OCI-LY3 (cell line): ENCODE results near the gene RNF217.

Experiments used
- H2AFZ ChIP-seq: fragments of 200-600, 300-600 bp; shearing (Covaris generic); 2 replicates; pipeline ENCODE4 v1.6.0; 2014; ENCODE audit warnings: antibody characterized with exemption, low read depth, low read length
- H3K27ac ChIP-seq: fragments of 200-600, 300-600 bp; sonication (generic); 2 replicates; pipeline ENCODE4 v1.5.1; 2014; ENCODE audit warnings: mild to moderate bottlenecking, low read length, moderate library complexity, mixed read lengths
- H3K27me3 ChIP-seq: fragments of 200-600, 300-600 bp; sonication (generic); 2 replicates; pipeline ENCODE4 v1.6.1; 2014; ENCODE audit warnings: low read depth, low read length, mixed read lengths
- H3K36me3 ChIP-seq: fragments of 200-600, 300-600 bp; sonication (generic); replicated peaks from 2 replicates; pipeline ENCODE3; 2014; ENCODE audit warnings: low read depth, low read length, mixed read lengths
- H3K4me1 ChIP-seq: fragments of 300-600, 200-600 bp; sonication (generic); 2 replicates; pipeline ENCODE4 v1.6.1; 2014; ENCODE audit warnings: low read length, mixed read lengths
- H3K4me2 ChIP-seq: fragments of 200-600, 300-600 bp; sonication (generic); 2 replicates; pipeline ENCODE4 v1.6.1; 2014; ENCODE audit warnings: low read length, mixed read lengths
- H3K4me3 ChIP-seq: fragments of 300-600, 200-600 bp; sonication (generic); 2 replicates; pipeline ENCODE4 v1.5.1; 2014; ENCODE audit warnings: antibody characterized with exemption, mild to moderate bottlenecking, low read length, moderate library complexity
- H3K79me2 ChIP-seq: fragments of 300-600, 200-600 bp; shearing (Covaris generic); 2 replicates; pipeline ENCODE4 v1.6.1; 2014; ENCODE audit warnings: mild to moderate bottlenecking, low read length, mixed read lengths
- H3K9ac ChIP-seq: fragments of 300-600, 200-600 bp; shearing (Covaris generic); 2 replicates; pipeline ENCODE4 v1.6.0; 2014; ENCODE audit warnings: mild to moderate bottlenecking, low read length, moderate library complexity
- H3K9me3 ChIP-seq: fragments of 200-600, 300-600 bp; shearing (Covaris generic); 2 replicates; pipeline ENCODE4 v1.6.1; 2014; ENCODE audit warnings: low read length, mixed read lengths; ENCODE audit not compliant: insufficient read depth
- H4K20me1 ChIP-seq: fragments of 200-600, 300-600 bp; sonication (generic); 2 replicates; pipeline ENCODE4 v1.6.1; 2016; ENCODE audit warnings: low read length, mixed read lengths; ENCODE audit not compliant: insufficient read depth
- EZH2phosphoT487 ChIP-seq: fragments of 200-600 bp; shearing (Covaris generic); IDR thresholded peaks from 2 replicates; pipeline ENCODE4 v1.6.1; 2018; ENCODE audit warnings: antibody characterized with exemption, mixed run types, low read depth
- TF ChIP-seq, protein P1 (sequence below): fragments of 200-600, 300-600 bp; sonication (generic); IDR thresholded peaks from 2 replicates; pipeline ENCODE4 v1.5.1; 2014; ENCODE audit warnings: antibody characterized with exemption, low read length, low read depth

RNF217 gene

DNA sequence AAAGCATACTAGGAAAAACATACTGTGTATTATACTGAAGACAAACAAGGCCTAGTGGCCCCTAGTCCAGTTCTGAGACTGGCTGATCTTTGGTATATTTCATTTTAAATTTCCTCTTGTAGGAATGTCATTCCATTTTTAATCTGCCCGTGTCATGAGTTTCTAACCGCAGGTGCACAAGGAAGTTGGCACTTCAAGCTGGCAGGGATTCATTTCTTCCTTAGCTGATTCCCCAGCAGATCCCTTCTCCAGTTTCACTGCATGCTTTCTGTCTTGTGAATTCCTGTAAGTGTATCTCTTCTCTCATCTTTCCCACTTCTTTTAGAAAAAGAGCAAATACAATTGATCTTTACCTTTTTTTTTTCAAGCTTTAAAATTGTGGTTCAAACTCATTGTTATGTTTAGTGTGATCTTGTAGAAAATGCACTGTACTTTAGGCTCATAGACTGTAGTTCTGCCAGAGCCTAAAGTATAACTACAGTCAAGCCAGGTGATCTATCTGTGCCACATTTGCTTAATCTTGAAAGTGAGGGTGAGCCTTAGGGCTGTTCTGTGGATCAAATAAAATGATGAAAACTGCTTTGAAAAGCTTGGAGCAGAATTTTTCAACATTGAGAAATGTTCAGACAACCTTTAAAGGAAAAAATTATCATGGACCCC is 37.0 kb downstream of the RNF217 start:
- H3K79me2 ChIP-seq = no peaks in the 10 kb centered on the region

GRCh38 chr6:125001684-125002405 is 39.6 kb downstream of the RNF217 start:
- Histone ChIP-seq H3K9ac (no peak overlapping the region), H3K9me3 (no peaks in the 10 kb centered on the region), H3K27me3 (no peaks in the 10 kb centered on the region), H3K4me3 (no peak overlapping the region), H3K79me2 (no peaks in the 10 kb centered on the region), H3K27ac (no peak overlapping the region), H2AFZ (no peak overlapping the region), H4K20me1 (no peaks in the 10 kb centered on the region), H3K4me1 (no peaks in the 10 kb centered on the region), H3K4me2 (no peak overlapping the region), H3K36me3 (no peaks in the 10 kb centered on the region)
- TF ChIP-seq, protein P1, sequence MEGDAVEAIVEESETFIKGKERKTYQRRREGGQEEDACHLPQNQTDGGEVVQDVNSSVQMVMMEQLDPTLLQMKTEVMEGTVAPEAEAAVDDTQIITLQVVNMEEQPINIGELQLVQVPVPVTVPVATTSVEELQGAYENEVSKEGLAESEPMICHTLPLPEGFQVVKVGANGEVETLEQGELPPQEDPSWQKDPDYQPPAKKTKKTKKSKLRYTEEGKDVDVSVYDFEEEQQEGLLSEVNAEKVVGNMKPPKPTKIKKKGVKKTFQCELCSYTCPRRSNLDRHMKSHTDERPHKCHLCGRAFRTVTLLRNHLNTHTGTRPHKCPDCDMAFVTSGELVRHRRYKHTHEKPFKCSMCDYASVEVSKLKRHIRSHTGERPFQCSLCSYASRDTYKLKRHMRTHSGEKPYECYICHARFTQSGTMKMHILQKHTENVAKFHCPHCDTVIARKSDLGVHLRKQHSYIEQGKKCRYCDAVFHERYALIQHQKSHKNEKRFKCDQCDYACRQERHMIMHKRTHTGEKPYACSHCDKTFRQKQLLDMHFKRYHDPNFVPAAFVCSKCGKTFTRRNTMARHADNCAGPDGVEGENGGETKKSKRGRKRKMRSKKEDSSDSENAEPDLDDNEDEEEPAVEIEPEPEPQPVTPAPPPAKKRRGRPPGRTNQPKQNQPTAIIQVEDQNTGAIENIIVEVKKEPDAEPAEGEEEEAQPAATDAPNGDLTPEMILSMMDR = no peak
- TF ChIP-seq EZH2phosphoT487 = no peak

More for the DNA sequence above, 37.0 kb downstream of the RNF217 start:
- Histone ChIP-seq H3K9me3 (no peaks in the 10 kb centered on the region), H3K36me3 (no peaks in the 10 kb centered on the region), H3K4me2 (no peak overlapping the region), H3K27me3 (no peaks in the 10 kb centered on the region), H3K27ac (no peak overlapping the region), H3K9ac (no peak overlapping the region), H2AFZ (no peak overlapping the region), H3K4me1 (no peaks in the 10 kb centered on the region), H3K4me3 (no peak overlapping the region), H4K20me1 (no peaks in the 10 kb centered on the region)
- TF ChIP-seq EZH2phosphoT487 = no peak
- TF ChIP-seq, protein P1 = no peak

DNA sequence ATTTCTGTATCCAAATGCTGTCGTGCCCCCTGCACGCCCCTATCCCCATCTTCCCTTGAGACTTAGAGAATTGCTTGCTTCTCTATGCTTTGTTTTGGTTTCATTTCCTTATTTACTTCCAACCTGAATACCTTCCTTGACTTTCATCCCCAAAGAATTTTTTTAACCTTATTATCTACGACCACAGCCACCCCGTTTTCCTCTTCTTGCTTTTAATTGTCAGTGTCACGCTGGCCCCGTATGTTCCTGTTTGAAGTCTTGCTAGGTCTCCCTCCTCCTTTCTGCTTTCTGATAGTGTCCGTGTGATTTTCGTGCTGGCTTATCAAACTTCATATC is 40.1 kb downstream of the RNF217 start:
- no peaks in the 10 kb centered on the region for H3K9me3 ChIP-seq
- no peak overlapping the region for H2AFZ ChIP-seq
- H3K4me1 ChIP-seq = no peaks in the 10 kb centered on the region
- H3K79me2 ChIP-seq = no peaks in the 10 kb centered on the region
- TF ChIP-seq, protein P1 = no peak
- TF ChIP-seq EZH2phosphoT487 = no peak
- no peaks in the 10 kb centered on the region for H4K20me1 ChIP-seq
- H3K27ac ChIP-seq = no peak overlapping the region
- no peaks in the 10 kb centered on the region for H3K27me3 ChIP-seq
- no peaks in the 10 kb centered on the region for H3K36me3 ChIP-seq
- no peak overlapping the region for H3K4me2 ChIP-seq
- no peak overlapping the region for H3K4me3 ChIP-seq
- no peak overlapping the region for H3K9ac ChIP-seq

- Histone ChIP-seq H2AFZ (no peak overlapping the region), H3K79me2 (no peaks in the 10 kb centered on the region), H3K27me3 (no peaks in the 10 kb centered on the region), H3K4me2 (no peak overlapping the region), H4K20me1 (no peaks in the 10 kb centered on the region), H3K4me3 (no peak overlapping the region), H3K36me3 (no peaks in the 10 kb centered on the region), H3K9me3 (no peaks in the 10 kb centered on the region), H3K9ac (no peak overlapping the region), H3K27ac (no peak overlapping the region), H3K4me1 (no peaks in the 10 kb centered on the region)
- no peak for TF ChIP-seq EZH2phosphoT487
Measured at GRCh38 chr6:125003070-125003469, 40.8 kb downstream of the RNF217 start.
